ENCODE measurements around the gene MYL5. TPM values are rescaled to one million over a fixed set of nuclear protein-coding genes. Genes with fewer than 3 reads are reported as not detected.

The MYL5 gene
- total RNA-seq, 4 donors from 2014 or later, result 82.8 to 135 (median 95.2) TPM

- H3K9me3 ChIP-seq, result no peaks in the 10 kb centered on the region
- peaks cover 0 to 23% (median 16%) of the 10 kb centered on the region in 4 donors for H3K4me1 ChIP-seq
- H3K27ac ChIP-seq, result no peak overlapping the region
- H3K36me3 ChIP-seq, result peaks cover 0 to 25% (median 0%) of the 10 kb centered on the region in 3 donors
- TF ChIP-seq POLR2A (IDR thresholded peaks at IDR 0.05), result no peak
- TF ChIP-seq CTCF (IDR thresholded peaks at IDR 0.05), result no peak
- DNase-seq, result no peak
- H3K27me3 ChIP-seq, result no peaks in the 10 kb centered on the region
- no peak overlapping the region for H3K4me3 ChIP-seq
Measured at GRCh38 chr4:671769-672168, 2.6 kb upstream of the MYL5 start.

- TF ChIP-seq POLR2A (IDR thresholded peaks at IDR 0.05) (peak in 1 of 2 donors; percentile 29), CTCF (IDR thresholded peaks at IDR 0.05) (no peak)
- peak in 1 of 3 donors; percentile 80 for DNase-seq
- Histone ChIP-seq H3K9me3 (no peaks in the 10 kb centered on the region), H3K4me1 (peaks cover 0 to 36% (median 19%) of the 10 kb centered on the region in 4 donors), H3K4me3 (peak overlapping the region; percentile 69 to 100 (median 90)), H3K27me3 (no peaks in the 10 kb centered on the region), H3K27ac (peak overlapping the region; percentile 83 to 99 (median 96)), H3K36me3 (peaks cover 0 to 25% (median 0%) of the 10 kb centered on the region in 3 donors)
Measured at GRCh38 chr4:673349-674091, 822 bp upstream of the MYL5 start.

GRCh38 chr4:675036-675882 lies 917 bp downstream of the MYL5 start:
- no peak for DNase-seq
- Histone ChIP-seq H3K9me3 (no peaks in the 10 kb centered on the region), H3K36me3 (peaks cover 0 to 25% (median 0%) of the 10 kb centered on the region in 3 donors), H3K27me3 (no peaks in the 10 kb centered on the region), H3K4me3 (peak overlapping the region; percentile 69 to 100 (median 90)), H3K4me1 (peaks cover 0 to 39% (median 19%) of the 10 kb centered on the region in 4 donors), H3K27ac (peak overlapping the region; percentile 83 to 99 (median 96))
- TF ChIP-seq POLR2A (IDR thresholded peaks at IDR 0.05) (no peak), CTCF (IDR thresholded peaks at IDR 0.05) (no peak)

- no peak overlapping the region for H3K4me3 ChIP-seq
- DNase-seq, result no peak
- no peak for TF ChIP-seq CTCF (IDR thresholded peaks at IDR 0.05)
- TF ChIP-seq POLR2A (IDR thresholded peaks at IDR 0.05), result no peak
- no peaks in the 10 kb centered on the region for H3K27me3 ChIP-seq
- no peaks in the 10 kb centered on the region for H3K9me3 ChIP-seq
- peaks cover 0 to 18% (median 0%) of the 10 kb centered on the region in 3 donors for H3K36me3 ChIP-seq
- H3K27ac ChIP-seq, result peak overlapping the region in 1 of 4 donors; percentile 99
- peaks cover 0 to 49% (median 23%) of the 10 kb centered on the region in 4 donors for H3K4me1 ChIP-seq
Measured at GRCh38 chr4:675980-676870, 1.9 kb downstream of the MYL5 start.

- H3K36me3 ChIP-seq, result peaks cover 0 to 12% (median 0%) of the 10 kb centered on the region in 3 donors
- peaks cover 2 to 52% (median 24%) of the 10 kb centered on the region in 4 donors for H3K4me1 ChIP-seq
- DNase-seq, result peak in 1 of 3 donors; percentile 75
- no peak overlapping the region for H3K4me3 ChIP-seq
- no peaks in the 10 kb centered on the region for H3K9me3 ChIP-seq
- TF ChIP-seq POLR2A (IDR thresholded peaks at IDR 0.05) (no peak), CTCF (IDR thresholded peaks at IDR 0.05) (no peak)
- H3K27me3 ChIP-seq, result no peaks in the 10 kb centered on the region
- peak overlapping the region in 1 of 4 donors; percentile 99 for H3K27ac ChIP-seq
Measured at GRCh38 chr4:676871-677235, 2.5 kb downstream of the MYL5 start.
